ENCODE data around the gene RAD18. TPM values are rescaled to one million over a fixed set of nuclear protein-coding genes. Genes with fewer than 3 reads are reported as not detected.

The RAD18 gene
- total RNA-seq (2022; extraction: Qiagen RNA extraction; ENCODE audit: low read depth) = 10.8 to 17.3 TPM (median 15.5 TPM) in 5 replicates

GRCh38 chr3:8963137-8963853, at the start of gene RAD18:
TSS of gene RAD18 (minus strand) at chr3:8963472. CDS start at chr3:8963385, 87 bp downstream.

Other genes with a start within 250 kb of the RAD18 start
- gene CAV3, start 229.7 kb downstream of the RAD18 start, total RNA-seq (2022; extraction: Qiagen RNA extraction; ENCODE audit: low read depth) = 0.31 TPM in 1 of 5 replicates, not detected in the others
- gene OXTR, start 193.9 kb downstream of the RAD18 start, total RNA-seq (2022; extraction: Qiagen RNA extraction; ENCODE audit: low read depth) = 10.4 to 13.2 TPM (median 11.0 TPM) in 5 replicates